ENCODE results near the gene KIN.
"Not testable (repeated sequence)": the region's sequence is repeated elsewhere in the genome, so short reads cannot be mapped to it uniquely, and the experiment has no call there.

KIN gene

DNA sequence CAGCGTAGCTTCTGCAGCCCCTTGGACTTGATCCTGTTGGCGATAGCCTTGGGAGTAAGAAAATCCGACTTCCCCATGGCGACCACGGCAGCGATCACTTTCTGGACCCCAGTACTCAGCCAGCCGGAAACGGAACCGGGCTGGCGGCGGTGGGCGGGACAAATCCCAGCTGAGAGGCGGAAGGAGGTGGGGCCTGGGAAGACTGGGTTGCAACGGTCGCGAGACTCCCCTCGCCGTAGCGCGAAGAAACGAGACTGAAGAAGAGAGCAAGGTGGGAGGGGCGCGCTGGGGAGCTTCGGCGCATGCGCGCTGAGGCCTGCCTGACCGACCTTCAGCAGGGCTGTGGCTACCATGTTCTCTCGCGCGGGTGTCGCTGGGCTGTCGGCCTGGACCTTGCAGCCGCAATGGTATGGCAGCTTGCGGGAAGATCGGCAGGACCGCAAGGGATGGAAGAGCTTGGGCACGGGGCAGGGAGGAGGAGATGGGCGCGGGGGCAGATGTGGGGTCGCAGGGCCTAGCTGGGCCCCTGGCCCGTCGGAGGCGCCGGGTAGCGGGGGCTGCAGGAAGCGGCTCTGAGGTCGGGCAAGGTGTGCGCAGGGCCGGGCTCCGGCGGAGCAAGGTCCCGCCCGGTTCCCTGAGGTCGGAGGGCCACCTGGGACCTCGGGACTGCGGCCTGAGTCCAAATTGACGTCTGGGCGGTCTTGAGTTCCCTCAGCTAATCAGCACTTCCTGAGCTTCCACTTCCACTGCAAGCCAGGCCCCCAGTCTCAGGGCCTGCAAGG is at the start of gene KIN, which contains the start of gene ATP5F1C:
Gene KIN (minus strand): TSS at position 137 of the 782 bp plus-strand sequence. CDS start 60 bp downstream, at position 77.
Gene ATP5F1C (plus strand): TSS at position 321 of the 782 bp plus-strand sequence. CDS start 31 bp downstream, at position 352.
- peak; percentile 63 for DNase-seq (ENCODE audit: low read depth)

GRCh38 chr10:7836571-7836970 is 48.8 kb upstream of the KIN start:
- DNase-seq (ENCODE audit: low read depth) = no peak

- no peak for DNase-seq (ENCODE audit: low read depth)
Measured at GRCh38 chr10:7834262-7834661, 46.5 kb upstream of the KIN start.

GRCh38 chr10:7833210-7833609 is 45.4 kb upstream of the KIN start:
- no peak for DNase-seq (ENCODE audit: low read depth)

DNA sequence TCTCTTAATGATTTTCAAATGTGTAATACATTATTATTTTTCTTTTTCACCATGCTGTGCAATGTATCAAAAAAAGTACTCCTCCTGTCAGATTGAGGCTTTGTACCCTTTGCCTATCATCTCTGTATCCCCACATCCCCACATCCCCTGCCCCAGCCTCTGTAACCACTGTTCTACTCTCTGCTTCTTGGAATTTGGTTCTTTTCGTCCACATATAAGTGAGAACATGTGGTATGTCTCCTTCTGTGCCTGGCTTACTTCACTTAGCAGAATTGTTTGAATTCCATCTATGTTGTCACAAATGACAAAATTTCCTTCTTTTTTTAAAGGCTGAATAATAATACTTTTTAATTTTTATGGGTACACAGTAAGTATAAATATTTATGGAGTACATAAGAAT is 44.3 kb upstream of the KIN start:
- DNase-seq (ENCODE audit: low read depth) = no peak

DNA sequence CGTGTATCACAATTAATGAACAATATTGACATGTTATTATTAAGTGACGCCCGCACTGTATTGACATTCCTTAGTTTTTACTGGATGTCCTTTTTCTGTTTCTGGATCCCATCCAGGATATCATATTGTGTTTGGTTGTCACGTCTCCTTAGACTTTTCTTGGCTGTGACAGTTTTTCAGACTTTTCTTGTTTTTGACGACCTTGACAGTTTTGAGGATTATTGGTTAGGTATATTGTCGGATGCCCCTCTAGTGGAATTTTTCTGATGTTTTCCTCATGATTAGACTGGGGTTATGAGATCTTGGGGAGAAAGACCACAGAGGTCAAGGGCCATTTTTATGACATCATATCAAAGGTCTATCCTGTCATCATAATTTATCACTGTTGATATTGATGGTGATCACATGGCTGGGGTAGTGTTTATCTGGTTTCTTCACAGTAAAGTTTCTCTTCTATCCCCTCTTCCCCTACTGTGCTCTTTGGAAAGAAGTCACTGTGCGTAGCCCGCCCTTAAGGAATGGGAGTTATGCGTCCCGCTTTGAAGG is 41.6 kb upstream of the KIN start:
- no peak for DNase-seq (ENCODE audit: low read depth)

DNA sequence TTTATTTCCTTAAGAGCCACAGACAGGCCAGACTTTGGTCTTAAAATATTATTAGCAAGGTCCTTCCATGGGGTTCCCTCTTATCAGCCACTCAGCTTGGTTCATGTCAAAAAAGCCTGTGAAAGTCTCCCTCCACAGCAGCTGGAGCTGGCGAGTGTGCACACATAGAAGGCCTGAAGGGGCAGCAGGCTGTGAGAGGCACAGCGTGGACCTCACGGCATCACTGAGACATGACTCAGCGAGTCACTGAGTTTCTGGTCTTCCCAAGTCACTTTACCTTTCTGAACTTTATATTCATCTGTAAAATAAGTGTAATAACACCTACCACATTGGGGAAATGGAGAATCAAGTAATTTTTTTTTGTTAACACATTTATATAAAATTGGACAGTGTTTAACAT is 39.2 kb upstream of the KIN start:
- no peak for DNase-seq (ENCODE audit: low read depth)

- no peak for DNase-seq (ENCODE audit: low read depth)
Measured at GRCh38 chr10:7824251-7824650, 36.5 kb upstream of the KIN start.

DNA sequence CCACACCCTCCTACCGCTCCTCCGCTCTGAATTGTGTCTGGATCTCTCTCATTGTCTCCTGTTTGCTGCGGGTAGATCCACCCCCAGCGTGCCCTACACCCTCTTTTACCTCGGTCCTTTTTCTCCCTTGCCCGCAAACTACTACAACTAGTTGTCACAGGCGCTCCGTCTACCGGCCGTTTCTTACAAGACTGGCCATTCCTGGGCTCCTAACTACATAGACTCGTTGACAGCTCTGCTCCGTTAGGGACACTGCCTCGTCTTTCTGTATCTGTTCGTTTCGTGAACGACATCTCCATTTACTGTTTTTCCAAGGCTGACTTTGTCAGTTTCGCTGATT is 31.3 kb upstream of the KIN start:
- DNase-seq (ENCODE audit: low read depth) = no peak

DNA sequence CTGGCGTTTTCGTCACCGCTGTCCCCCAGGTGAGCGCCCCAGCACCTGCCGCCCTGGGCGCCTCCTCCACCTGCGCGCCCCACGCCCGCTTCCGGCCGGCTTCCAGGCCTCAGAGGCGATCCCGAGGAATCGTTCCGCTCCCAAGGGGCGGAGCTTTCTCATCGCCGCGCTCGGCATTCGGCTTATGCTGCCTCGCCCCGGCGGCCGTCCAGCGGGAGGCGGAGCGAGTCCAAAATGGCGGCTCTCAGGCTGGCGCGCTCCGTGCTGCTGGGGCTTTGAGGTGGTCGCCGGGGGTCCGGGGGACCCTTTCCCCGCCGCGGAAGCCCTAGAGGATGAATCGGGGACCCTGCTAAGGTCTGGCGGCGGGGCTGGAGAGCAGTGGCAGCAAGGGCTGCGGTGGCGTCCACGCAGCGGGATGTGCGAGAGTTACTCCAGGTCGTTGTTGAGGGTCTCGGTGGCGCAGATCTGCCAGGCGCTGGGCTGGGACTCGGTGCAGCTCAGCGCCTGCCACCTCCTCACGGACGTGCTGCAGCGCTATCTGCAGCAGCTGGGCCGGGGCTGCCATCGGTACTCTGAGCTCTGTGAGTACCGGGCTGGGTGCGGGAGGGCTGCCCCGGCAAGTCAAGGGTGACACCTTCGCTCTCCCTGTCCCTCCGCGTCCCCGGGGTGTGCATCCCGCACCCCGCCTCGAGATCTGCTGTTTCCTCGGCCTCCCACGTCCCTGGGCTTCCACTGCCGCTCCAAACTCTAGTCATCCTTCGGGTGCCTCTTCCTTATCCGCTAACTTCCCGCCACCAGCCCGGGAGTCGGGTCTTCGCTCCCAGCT is 30.7 kb upstream of the KIN start, which contains the start of gene TAF3:
Gene TAF3 (plus strand): TSS at position 211 of the 826 bp plus-strand sequence. CDS start 205 bp downstream, at position 416.
- DNase-seq (ENCODE audit: low read depth) = peak; percentile 25

- DNase-seq (ENCODE audit: low read depth) = no peak
Measured at GRCh38 chr10:7817984-7818294, 30.1 kb upstream of the KIN start.

DNA sequence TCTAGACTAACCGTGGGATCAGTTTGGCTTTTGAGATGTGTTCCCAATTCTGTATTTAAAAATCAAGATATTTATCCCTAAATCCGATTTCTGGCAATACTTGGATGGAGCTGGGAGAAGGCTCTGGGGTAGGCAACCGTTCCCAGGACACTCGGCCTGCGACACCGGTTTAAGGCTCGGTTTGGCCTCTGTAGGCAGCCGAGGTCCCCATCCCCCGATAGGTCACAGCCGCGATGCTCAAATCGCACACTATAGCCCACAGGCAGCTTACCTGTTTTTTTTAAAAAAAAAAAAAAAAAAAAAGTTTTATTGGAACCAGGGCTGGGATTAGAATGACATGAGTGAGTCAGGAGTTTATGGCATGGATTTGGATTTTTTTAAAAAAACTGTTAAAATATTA is 29.8 kb upstream of the KIN start:
- no peak for DNase-seq (ENCODE audit: low read depth)

DNA sequence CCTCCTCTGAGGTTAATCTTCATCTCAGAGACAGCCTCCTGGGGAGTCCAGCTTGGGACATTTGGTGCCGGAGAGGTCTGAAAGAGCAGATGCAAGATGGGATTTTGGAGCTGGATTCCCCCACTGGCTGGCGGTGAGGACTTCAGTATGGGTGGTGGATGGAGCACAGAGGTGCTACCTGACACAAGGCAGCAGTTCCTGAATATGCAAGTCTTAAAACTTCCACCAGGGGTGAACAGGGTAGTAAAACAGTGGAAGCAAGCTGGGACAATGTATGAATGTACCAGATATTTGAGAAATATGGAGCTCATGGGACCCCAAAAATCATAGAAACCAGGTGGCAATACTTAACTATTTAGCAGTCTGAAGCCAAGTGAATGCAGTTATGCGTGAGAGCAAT is 25.7 kb upstream of the KIN start:
- DNase-seq (ENCODE audit: low read depth) = no peak

DNA sequence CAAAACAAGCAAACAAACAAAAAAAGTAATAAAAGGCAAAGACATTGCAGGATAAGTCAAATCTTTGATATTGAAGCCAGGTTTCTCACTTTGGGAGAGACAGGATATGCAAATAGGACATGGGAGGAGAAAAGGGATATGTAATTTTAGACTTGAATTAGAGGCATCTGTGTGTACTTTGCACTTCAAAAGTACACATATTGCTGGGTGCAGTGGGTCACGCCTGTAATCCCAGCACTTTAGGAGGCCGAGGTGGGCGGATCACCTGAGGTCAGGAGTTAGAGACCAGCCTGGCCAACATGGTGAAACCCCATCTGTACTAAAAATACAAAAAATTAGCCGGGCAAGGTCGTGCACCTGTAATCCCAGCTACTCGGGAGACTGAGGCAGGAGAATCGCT is 23.9 kb upstream of the KIN start:
- not testable (repeated sequence) for DNase-seq (ENCODE audit: low read depth)

DNA sequence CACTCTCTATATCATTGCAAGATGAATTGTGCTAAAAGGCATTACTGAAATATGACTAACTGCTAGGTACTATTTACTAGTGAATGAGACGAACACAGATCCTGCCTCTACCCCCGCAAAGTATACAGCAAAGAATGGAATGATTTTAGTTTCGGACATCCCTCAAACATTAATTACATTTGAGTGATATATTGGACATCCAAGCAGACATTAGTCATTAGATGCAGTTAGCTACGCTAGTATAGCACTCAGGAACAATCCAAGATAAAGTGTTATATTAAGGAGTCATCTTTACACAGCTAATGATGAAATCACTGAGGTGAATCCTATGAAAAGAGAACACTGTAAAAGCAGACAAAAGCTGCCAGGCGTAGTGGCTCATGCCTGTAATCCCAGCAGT is 23.2 kb upstream of the KIN start:
- no peak for DNase-seq (ENCODE audit: low read depth)

- no peak for DNase-seq (ENCODE audit: low read depth)
Measured at GRCh38 chr10:7810443-7810842, 22.6 kb upstream of the KIN start.

DNA sequence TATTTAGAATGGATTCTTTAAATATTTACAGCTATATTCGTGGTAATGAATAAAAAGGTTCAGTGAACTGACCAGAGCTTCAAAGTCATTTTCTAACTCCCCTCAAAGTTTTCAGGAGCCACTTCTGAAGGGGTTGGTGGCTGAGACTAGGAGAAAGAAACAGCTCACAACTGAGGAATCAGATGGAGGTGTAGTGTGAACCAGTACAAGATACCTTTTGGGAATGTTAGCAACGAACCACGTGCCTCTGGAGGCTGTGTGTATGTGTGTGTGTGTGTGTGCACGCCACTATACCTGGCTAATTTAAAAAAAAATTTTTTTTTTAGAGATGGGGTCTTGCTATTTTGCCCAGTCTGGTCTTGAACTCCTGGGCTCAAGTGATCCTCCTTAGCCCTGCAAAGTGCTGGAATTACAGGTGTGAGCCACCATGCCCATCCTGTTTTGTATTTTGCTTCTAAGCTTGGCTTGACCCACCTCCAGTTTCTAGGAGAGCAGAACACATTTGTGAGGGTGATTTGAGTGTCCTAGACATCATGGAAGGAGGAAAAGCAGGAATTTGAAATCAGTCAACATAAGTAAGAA is 21.0 kb upstream of the KIN start:
- no peak for DNase-seq (ENCODE audit: low read depth)

- DNase-seq (ENCODE audit: low read depth) = no peak
Measured at GRCh38 chr10:7804741-7805140, 16.9 kb upstream of the KIN start.

DNA sequence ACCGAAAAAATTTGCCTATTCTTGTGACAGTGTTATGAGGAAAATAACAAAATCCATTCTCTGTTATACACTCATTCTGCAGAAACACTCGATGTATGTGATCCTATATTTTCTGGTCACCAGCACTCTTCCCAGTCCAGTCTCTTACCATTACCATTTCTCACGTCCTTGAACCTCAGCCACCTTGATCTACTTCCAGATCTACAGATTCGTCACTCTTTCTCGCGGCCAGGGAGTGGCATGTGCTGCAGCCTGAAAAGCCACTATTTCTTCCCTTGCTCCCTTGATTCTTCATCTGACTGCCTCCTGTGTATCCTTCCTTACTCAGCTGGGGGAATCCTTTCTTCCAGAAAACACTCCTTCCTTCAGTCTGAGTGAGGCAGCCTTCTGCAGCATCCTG is 16.4 kb upstream of the KIN start:
- no peak for DNase-seq (ENCODE audit: low read depth)

- DNase-seq (ENCODE audit: low read depth) = no peak
Measured at GRCh38 chr10:7802606-7803005, 14.8 kb upstream of the KIN start.

- DNase-seq (ENCODE audit: low read depth) = no peak
Measured at GRCh38 chr10:7797582-7797981, 9.8 kb upstream of the KIN start.

GRCh38 chr10:7795605-7796004 is 7.8 kb upstream of the KIN start:
- DNase-seq (ENCODE audit: low read depth) = no peak

Data from HS-5 (cell line).